ENCODE measurements around the gene MRPL58. TPM values are rescaled to one million over a fixed set of nuclear protein-coding genes. Genes with fewer than 3 reads are reported as not detected.

Gene MRPL58
- total RNA-seq, 1 donor from 2014 or later = 50.6 TPM

- Histone ChIP-seq H3K4me3 (no peak overlapping the region), H3K4me1 (peaks cover 23% of the 10 kb centered on the region), H3K27me3 (ENCODE audit: low read depth) (no peaks in the 10 kb centered on the region), H3K27ac (replicated peaks) (peak overlapping the region; percentile 78), H3K9me3 (replicated peaks) (no peaks in the 10 kb centered on the region), H3K36me3 (peaks cover 50% of the 10 kb centered on the region)
- intact Hi-C loops (cut with micrococcal nuclease) = no loop called here
- no peak for DNase-seq
- TF ChIP-seq CTCF (IDR thresholded peaks at IDR 0.05; ENCODE audit: borderline replicate concordance) = no peak
Measured at GRCh38 chr17:74999523-74999922, 12.9 kb upstream of the MRPL58 start.

GRCh38 chr17:75001915-75002843 lies 10.3 kb upstream of the MRPL58 start:
- H3K36me3 ChIP-seq = peaks cover 68% of the 10 kb centered on the region
- no peaks in the 10 kb centered on the region for H3K27me3 ChIP-seq (ENCODE audit: low read depth)
- intact Hi-C loops (cut with micrococcal nuclease) = no loop called here
- DNase-seq = no peak
- no peak overlapping the region for H3K4me3 ChIP-seq
- H3K27ac ChIP-seq (replicated peaks) = no peak overlapping the region
- peaks cover 23% of the 10 kb centered on the region for H3K4me1 ChIP-seq
- no peak for TF ChIP-seq CTCF (IDR thresholded peaks at IDR 0.05; ENCODE audit: borderline replicate concordance)
- H3K9me3 ChIP-seq (replicated peaks) = no peaks in the 10 kb centered on the region

GRCh38 chr17:75003070-75003956 lies 9.2 kb upstream of the MRPL58 start:
- no peak for TF ChIP-seq CTCF (IDR thresholded peaks at IDR 0.05; ENCODE audit: borderline replicate concordance)
- Histone ChIP-seq H3K36me3 (peaks cover 68% of the 10 kb centered on the region), H3K4me1 (peaks cover 18% of the 10 kb centered on the region), H3K9me3 (replicated peaks) (no peaks in the 10 kb centered on the region), H3K27ac (replicated peaks) (no peak overlapping the region), H3K4me3 (no peak overlapping the region), H3K27me3 (ENCODE audit: low read depth) (no peaks in the 10 kb centered on the region)
- intact Hi-C loops (cut with micrococcal nuclease) = no loop called here
- DNase-seq = no peak

- H3K4me3 ChIP-seq = no peak overlapping the region
- no peaks in the 10 kb centered on the region for H3K9me3 ChIP-seq (replicated peaks)
- peaks cover 68% of the 10 kb centered on the region for H3K36me3 ChIP-seq
- DNase-seq = no peak
- H3K27me3 ChIP-seq (ENCODE audit: low read depth) = no peaks in the 10 kb centered on the region
- TF ChIP-seq CTCF (IDR thresholded peaks at IDR 0.05; ENCODE audit: borderline replicate concordance) = no peak
- intact Hi-C loops (cut with micrococcal nuclease) = no loop called here
- H3K4me1 ChIP-seq = peaks cover 12% of the 10 kb centered on the region
- no peak overlapping the region for H3K27ac ChIP-seq (replicated peaks)
Measured at GRCh38 chr17:75003957-75004355, 8.5 kb upstream of the MRPL58 start.

GRCh38 chr17:75004371-75004770 lies 8.1 kb upstream of the MRPL58 start:
- no peak for TF ChIP-seq CTCF (IDR thresholded peaks at IDR 0.05; ENCODE audit: borderline replicate concordance)
- intact Hi-C loops (cut with micrococcal nuclease) = no loop called here
- no peak overlapping the region for H3K4me3 ChIP-seq
- peaks cover 7% of the 10 kb centered on the region for H3K4me1 ChIP-seq
- no peaks in the 10 kb centered on the region for H3K9me3 ChIP-seq (replicated peaks)
- DNase-seq = no peak
- H3K36me3 ChIP-seq = peaks cover 68% of the 10 kb centered on the region
- H3K27me3 ChIP-seq (ENCODE audit: low read depth) = no peaks in the 10 kb centered on the region
- H3K27ac ChIP-seq (replicated peaks) = no peak overlapping the region

Data from left ventricle myocardium inferior (tissue), 1 donor.